T1000 (cell line): ENCODE results near the gene C19orf33.

Experiments
- DNase-seq: peaks from one replicate; lab custom pipeline; 2025; ENCODE audit warnings: mixed read lengths; lab: John Stamatoyannopoulos, UW

Gene C19orf33

GRCh38 chr19:38308926-38309614 lies 5.0 kb downstream of the C19orf33 start:
- no peak for DNase-seq

DNA sequence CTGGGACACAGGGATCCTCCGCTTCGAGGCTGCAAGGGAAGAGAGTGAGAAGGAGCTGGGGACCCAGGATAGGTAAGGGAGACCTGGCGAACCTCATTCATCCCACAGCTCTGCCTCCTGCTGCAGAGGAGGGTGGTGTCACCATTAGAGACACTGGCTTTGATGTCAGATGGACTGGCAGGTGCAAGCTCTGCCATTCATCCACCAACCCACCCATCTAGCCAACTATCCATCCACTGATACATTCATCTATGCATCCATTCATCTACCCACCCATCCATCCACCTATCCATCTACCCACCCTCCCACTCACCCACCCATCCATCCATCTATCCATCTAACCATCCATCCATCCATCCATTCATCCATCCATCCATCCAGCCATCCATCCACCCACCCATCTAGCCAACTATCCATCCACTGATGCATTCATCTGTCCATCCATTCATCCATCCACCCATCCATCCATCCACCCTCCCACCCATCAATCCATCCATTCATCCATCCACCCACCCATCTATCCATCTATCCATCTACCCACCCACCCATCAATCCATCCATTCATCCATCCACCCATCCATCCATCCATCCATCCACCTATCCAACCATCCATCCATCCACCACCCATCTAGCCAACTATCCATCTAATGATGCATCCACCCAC lies 5.7 kb downstream of the C19orf33 start:
- no peak for DNase-seq

DNA sequence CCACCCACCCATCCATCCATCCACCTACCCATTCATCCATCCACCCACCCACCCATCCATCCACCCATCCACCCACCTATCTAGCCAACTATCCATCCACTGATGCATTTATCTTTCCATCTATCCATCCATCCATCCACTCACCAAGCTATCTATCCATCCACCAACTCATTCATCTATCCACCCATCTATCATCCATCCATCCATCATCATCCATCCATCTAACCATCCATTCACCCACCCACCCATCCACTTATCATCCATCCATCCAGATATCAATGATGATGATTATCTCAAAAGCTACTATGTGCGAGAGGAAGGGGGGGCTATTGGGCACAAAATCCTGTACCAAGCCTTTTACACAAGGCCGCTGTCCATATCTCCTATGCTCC lies 6.2 kb downstream of the C19orf33 start:
- no peak for DNase-seq

GRCh38 chr19:38310986-38311385 lies 6.9 kb downstream of the C19orf33 start:
- no peak for DNase-seq

GRCh38 chr19:38315657-38316476 lies 11.8 kb downstream of the C19orf33 start, which contains the start of gene YIF1B:
Gene YIF1B, minus strand, starts transcription at chr19:38315947. Its CDS starts 30 bp downstream, at chr19:38315917.
- DNase-seq: peak; percentile 96

- DNase-seq: no peak
These were observed 12.5 kb downstream of the C19orf33 start for GRCh38 chr19:38316477-38317067.

DNA sequence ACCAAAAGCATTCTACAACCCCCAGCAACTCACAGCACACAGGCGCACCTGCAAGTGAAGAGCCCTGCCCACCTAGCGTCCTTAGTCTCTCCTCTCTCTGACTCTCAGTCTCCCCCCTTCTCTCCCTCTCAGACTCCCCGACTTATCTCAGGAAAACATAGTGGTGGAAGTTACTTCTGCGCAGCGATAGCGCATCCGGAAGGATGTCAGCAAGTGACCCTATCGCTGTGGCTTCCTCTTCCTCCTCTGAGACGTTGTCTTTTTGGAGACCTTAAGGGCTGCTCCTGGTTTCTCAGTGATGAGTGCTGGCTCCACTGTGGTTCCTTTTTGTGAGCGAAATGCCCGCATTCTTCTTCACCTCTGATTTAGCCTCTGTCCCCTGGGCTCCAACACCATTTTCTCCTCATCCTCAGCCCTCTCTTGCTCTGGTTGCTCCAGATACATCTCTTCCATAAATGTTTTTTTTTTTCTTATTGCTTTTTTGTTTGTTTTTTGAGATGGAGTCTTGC lies 13.1 kb downstream of the C19orf33 start:
- DNase-seq: no peak

DNA sequence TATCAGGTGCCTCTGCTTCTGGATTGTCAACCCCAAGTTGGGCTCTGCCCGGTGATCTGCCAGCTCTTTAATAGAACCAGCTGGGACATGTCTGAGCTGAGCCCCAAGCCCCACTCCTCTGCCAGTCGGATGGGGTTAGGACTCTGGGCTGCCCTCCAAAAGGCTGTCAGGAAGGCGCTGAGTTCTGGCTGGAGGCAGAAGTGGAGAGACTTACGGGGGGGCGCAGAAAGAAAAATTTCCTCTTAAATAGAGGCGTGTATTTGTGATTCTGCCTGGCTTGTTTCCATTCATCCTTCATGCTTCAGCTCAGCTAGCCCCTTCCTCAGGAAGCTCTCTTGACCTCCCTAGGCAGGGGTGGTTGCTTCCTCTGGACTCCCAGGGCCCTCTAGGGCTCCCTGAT lies 14.6 kb downstream of the C19orf33 start:
- DNase-seq: no peak

DNA sequence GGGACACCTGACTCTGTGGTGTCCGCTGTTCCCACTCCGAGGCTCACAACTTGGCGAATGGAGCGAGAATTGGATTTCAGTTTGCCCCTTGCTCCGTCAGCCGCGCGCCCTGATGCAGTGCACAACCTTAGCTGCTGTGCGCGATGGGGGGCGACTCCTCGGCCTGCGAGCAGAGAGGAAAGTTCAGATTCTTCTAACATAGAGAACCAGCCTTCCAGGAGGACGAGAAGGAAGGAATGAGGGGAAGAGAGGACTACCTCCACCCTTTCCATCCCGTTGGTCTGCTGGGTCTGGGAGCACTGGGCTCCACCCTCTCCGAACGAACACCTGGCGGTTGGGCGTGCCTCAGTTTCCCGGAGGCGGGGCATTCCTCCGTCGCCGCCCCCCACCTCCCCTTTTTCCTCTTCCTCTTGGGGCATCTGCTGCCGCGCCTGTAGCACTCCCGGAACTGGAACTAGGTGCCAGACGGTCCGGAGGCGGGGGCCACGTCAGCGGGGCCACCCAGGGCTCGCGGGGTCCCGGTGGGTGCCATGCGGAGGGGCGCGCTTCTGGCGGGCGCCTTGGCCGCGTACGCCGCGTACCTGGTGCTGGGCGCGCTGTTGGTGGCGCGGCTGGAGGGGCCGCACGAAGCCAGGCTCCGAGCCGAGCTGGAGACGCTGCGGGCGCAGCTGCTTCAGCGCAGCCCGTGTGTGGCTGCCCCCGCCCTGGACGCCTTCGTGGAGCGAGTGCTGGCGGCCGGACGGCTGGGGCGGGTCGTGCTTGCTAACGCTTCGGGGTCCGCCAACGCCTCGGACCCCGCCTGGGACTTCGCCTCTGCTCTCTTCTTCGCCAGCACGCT lies 15.6 kb downstream of the C19orf33 start, which contains the start of gene KCNK6:
Gene KCNK6, plus strand, starts transcription at position 425 of the 838 bp plus-strand sequence. Its CDS starts 106 bp downstream, at position 531.
- no peak for DNase-seq

DNA sequence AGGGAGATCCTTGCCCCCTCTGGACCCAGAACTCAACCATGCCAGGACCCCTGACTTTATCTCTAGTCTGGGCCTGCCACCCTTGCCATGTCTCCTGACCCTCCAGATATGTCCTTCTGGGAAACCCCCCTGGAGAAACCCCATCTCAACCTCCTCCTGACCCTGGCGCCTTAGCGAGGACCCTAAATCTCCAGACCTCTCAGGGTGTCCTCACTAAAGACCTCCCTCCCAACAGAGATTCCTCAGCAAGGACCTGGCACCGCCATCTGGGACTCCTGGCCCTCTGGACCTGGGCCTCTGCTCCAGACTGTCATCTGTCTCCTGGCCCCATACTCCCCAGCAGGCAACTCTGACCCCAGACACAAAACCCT lies 16.9 kb downstream of the C19orf33 start:
- DNase-seq: no peak

- no peak for DNase-seq
These were observed 17.7 kb downstream of the C19orf33 start for GRCh38 chr19:38321646-38322196.

DNA sequence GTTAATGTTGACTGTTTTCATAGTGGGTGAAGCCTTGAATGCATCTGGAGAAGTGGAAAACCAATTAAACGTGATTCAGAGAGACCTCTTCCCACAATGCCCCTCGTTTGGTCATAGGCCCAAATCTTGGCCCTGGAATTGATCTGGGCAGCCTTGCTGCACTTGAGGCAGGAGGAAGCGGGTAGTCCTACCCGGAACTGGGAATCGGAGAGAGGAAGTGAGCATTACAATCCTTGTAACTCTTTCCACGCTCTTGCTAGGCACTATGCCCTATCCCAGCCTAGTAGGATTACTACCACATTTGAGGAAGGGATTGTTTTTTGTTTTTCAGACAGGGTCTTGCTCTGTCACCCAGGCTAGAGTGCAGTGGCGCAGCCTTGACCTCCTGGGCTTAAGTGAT lies 19.2 kb downstream of the C19orf33 start:
- DNase-seq: no peak

DNA sequence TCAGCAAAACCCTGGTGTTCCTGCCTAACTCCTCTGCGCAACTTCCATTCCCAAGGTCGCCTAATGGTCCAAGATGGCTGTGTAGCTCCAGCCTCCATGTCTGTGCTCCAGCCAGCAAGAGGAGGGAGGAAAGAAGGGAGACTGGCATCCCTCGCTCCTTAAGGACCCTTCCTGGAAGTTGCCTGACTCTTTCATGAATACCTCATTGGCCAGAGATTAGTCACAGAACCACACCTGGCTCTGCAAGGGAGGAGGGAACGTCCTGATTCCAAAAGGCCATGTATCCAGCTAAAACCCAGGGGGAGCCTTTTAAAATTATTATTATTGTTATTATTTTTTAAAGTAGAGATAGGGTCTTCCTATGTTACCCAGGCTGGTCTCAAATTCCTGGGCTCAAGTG lies 20.4 kb downstream of the C19orf33 start:
- no peak for DNase-seq

- DNase-seq: no peak
These were observed 22.5 kb downstream of the C19orf33 start for GRCh38 chr19:38326591-38326990.

DNA sequence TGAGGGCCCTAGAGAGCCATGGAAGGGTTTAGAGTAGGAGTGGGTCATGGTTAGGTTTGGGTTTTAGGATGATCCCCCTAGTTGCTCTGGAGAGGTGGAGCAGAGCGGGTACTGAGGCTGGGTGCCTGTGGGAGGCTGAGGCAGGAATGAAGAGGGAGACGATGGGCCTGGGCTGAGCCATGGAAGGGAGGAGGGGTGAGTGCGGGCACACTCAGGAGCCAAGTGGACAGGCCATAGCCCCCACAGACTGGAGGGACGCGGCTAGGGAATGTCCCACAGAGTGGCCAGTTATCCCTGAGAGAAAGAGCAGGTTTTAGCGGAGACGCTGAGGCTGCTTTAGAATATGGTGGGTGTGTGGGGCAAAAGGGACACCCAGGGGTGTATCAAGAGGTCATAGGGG lies 25.6 kb downstream of the C19orf33 start:
- DNase-seq: no peak

DNA sequence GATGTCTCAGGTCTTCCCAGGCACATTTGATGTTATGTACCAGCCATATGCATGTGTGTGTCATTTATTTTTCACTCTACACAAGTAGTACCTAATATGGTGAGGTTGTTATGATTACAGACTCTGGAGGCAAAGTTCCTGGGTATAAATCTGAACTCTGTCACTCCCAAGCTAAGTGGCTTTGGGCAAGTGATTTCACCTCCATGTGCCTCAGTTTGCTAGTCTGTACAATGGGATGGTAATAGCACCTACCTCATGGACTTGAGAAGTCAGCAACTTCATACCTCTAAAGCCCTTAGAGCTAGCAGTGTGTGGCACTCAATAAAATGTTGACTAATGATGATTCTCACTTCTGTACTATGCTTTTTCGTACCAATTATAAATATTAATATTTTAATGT lies 27.7 kb downstream of the C19orf33 start:
- DNase-seq: no peak

DNA sequence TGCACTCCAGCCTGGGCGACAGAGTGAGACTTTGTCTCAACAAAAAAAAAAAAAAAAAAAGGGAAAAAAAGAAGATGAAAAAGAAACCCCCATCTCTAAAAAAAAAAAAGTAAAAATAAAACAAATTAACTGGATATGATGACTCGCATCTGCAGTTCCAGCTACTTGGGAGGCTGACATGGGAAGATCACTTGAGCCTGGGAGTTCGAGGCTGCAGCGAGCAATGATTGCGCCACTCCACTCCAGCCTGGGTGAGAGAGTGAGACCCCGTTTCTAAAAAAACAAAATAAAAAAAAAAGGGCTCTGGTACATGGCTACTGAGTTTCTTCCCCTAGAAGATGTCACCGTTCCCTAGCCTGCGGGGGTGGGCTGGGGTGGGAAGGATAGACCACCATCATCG lies 29.2 kb downstream of the C19orf33 start:
- no peak for DNase-seq

GRCh38 chr19:38335949-38336637 lies 32.0 kb downstream of the C19orf33 start:
- peak; percentile 91 for DNase-seq

- DNase-seq: peak; percentile 93
These were observed 32.7 kb downstream of the C19orf33 start for GRCh38 chr19:38336638-38337359.

- no peak for DNase-seq
These were observed 33.3 kb downstream of the C19orf33 start for GRCh38 chr19:38337360-38337653.
